Measurements from ENCODE around the gene ANKZF1.

Gene ANKZF1

GRCh38 chr2:219250049-219250781 is 20.6 kb downstream of the ANKZF1 start:
- peak overlapping the region; percentile 99 for H3K27ac ChIP-seq
- TF ChIP-seq CTCF (conservative IDR thresholded peaks at IDR 0.05) = no peak

- no peak for TF ChIP-seq CTCF (conservative IDR thresholded peaks at IDR 0.05)
- peak overlapping the region; percentile 99 for H3K27ac ChIP-seq
Observed at GRCh38 chr2:219251656-219252055, 22.1 kb downstream of the ANKZF1 start.

- no peak for TF ChIP-seq CTCF (conservative IDR thresholded peaks at IDR 0.05)
- H3K27ac ChIP-seq = peak overlapping the region; percentile 99
Observed at GRCh38 chr2:219252084-219252483, 22.5 kb downstream of the ANKZF1 start.

- no peak for TF ChIP-seq CTCF (conservative IDR thresholded peaks at IDR 0.05)
- peak overlapping the region; percentile 99 for H3K27ac ChIP-seq
Observed at GRCh38 chr2:219252570-219252899, 22.9 kb downstream of the ANKZF1 start.

GRCh38 chr2:219252900-219253752 is 23.5 kb downstream of the ANKZF1 start, which contains the start of gene TUBA4B:
Gene TUBA4B (plus strand): TSS chr2:219253243. CDS start chr2:219253408, 165 bp downstream.
- H3K27ac ChIP-seq = peak within 1 kb of the TSS; percentile 99

GRCh38 chr2:219253753-219254589 is 24.4 kb downstream of the ANKZF1 start, which contains the start of gene TUBA4A:
Gene TUBA4A (minus strand): TSS chr2:219253918. CDS start chr2:219253858, 60 bp downstream.
- no peak for TF ChIP-seq CTCF (conservative IDR thresholded peaks at IDR 0.05)
- peak within 1 kb of the TSS; percentile 99 for H3K27ac ChIP-seq

More at GRCh38 chr2:219252900-219253752, 23.5 kb downstream of the ANKZF1 start, which contains the start of gene TUBA4B:
- no peak for TF ChIP-seq CTCF (conservative IDR thresholded peaks at IDR 0.05)
